ENCODE data around the gene GALNTL6. TPM values are rescaled to one million over a fixed set of nuclear protein-coding genes. Genes with fewer than 3 reads are reported as not detected.

GALNTL6 gene
- total and polyA plus RNA-seq, 2 of the 4 experiments (the other 2 are of a cell fraction), result under 0.01 TPM; not detected in 1

GRCh38 chr4:172786039-172786792, 973.0 kb downstream of the GALNTL6 start (continued):
- TF ChIP-seq MAZ (IDR thresholded peaks at IDR 0.05; ENCODE audit: borderline replicate concordance, low read depth, low read length) (no peak), BHLHE40 (IDR thresholded peaks at IDR 0.05; ENCODE audit: low read depth, low read length) (no peak)

- Histone ChIP-seq H3K4me2 (ENCODE audit: low read depth, low read length) (no peak overlapping the region), H3K9me3 (ENCODE audit: control insufficient read depth, insufficient read depth, low read length) (no peaks in the 10 kb centered on the region), H3K4me3 (ENCODE audit: insufficient read depth, low read depth, low read length) (no peak overlapping the region), H3K23ac (ENCODE audit: low read depth, low read length) (no peak overlapping the region), H3K36me3 (ENCODE audit: control insufficient read depth, insufficient read depth, low read length) (no peaks in the 10 kb centered on the region), H3K9ac (ENCODE audit: low read depth, low read length) (no peak overlapping the region), H3K4ac (ENCODE audit: low read depth, low read length) (0 out of 2 replicates have a peak overlapping the region, but pooled peaks have one; percentile 27), H4K8ac (ENCODE audit: low read depth in 2 of 2, low read length in 2 of 2) (no peak overlapping the region), H2BK20ac (ENCODE audit: low read depth, low read length) (peak overlapping the region; percentile 73), H2AFZ (replicated peaks; ENCODE audit: low read length, poor library complexity) (no peak overlapping the region), H3K14ac (replicated peaks; ENCODE audit: low read depth, low read length) (no peak overlapping the region), H3K18ac (ENCODE audit: low read depth, low read length) (no peak overlapping the region), H4K20me1 (ENCODE audit: insufficient read depth, low read length) (no peaks in the 10 kb centered on the region), H2AK5ac (ENCODE audit: low read depth, low read length) (no peak overlapping the region), H4K5ac (ENCODE audit: low read depth, low read length) (no peak overlapping the region), H3K27ac (ENCODE audit: insufficient read depth, low read length) (no peak overlapping the region), H2AK9ac (replicated peaks; ENCODE audit: low read depth, low read length, poor library complexity) (no peak overlapping the region), H4K91ac (ENCODE audit: insufficient read depth, low read depth, low read length) (no peak overlapping the region), H3K27me3 (ENCODE audit: control insufficient read depth, insufficient read depth, low read length) (no peaks in the 10 kb centered on the region), H3K4me1 (ENCODE audit: control insufficient read depth, insufficient read depth, low read length) (peaks cover 2% of the 10 kb centered on the region; the same call in 1 of the 2 replicates), H2BK5ac (ENCODE audit: low read depth, low read length, poor library complexity, severe bottlenecking) (no peak overlapping the region), H3K56ac (ENCODE audit: extremely low read depth, insufficient read depth, low read length) (no peak overlapping the region), H3K79me1 (ENCODE audit: low read depth in 1 of 2, low read length in 2 of 2) (no peaks in the 10 kb centered on the region), H2BK15ac (ENCODE audit: low read depth, low read length) (no peak overlapping the region), H2BK120ac (ENCODE audit: low read depth, low read length) (peak overlapping the region; percentile 65), H3K9me1 (ENCODE audit: insufficient read depth, low read length) (no peaks in the 10 kb centered on the region)
- intact Hi-C loops (cut with micrococcal nuclease) (no loop called here), in situ Hi-C loops (cut with MboI; ENCODE audit: low sequenced_read_pairs) (no loop called here), dilution Hi-C loops (cut with HindIII; ENCODE audit: low sequenced_read_pairs, unreplicated experiment) (no loop called here)
- ChIA-PET CTCF (no interaction called here), POLR2A (ENCODE audit: unreplicated experiment) (no interaction called here)
- ATAC-seq (ENCODE audit: low read depth) (no peak), DNase-seq (no peak)
- no TSS peak for BruUV-seq (replicated peaks)
- 67% methylated on average over 1 of the region's 3 CpGs; no CpG with 5 or more reads in 1 of the 2 experiments for WGBS, 2 experiments (ENCODE audit: extremely low coverage in 2 of 2, insufficient read length in 1 of 2)
- TF ChIP-seq USF2 (IDR thresholded peaks at IDR 0.05; ENCODE audit: low read depth, low read length) (no peak), FOS (IDR thresholded peaks at IDR 0.05; ENCODE audit: low read depth, low read length) (no peak), NFE2L2 (IDR thresholded peaks at IDR 0.05; ENCODE audit: low read depth, low read length) (no peak), RCOR1 (IDR thresholded peaks at IDR 0.05; ENCODE audit: insufficient replicate concordance, low read length) (no peak), SMC3 (IDR thresholded peaks at IDR 0.05; ENCODE audit: low read depth, low read length) (no peak), MXI1 (IDR thresholded peaks at IDR 0.05; ENCODE audit: borderline replicate concordance, low read depth, low read length) (no peak), ELK1 (IDR thresholded peaks at IDR 0.05; ENCODE audit: borderline replicate concordance, low read depth, low read length) (no peak), CTCF (conservative IDR thresholded peaks at IDR 0.05; ENCODE audit: low read depth, low read length) (no peak), BHLHE40 (IDR thresholded peaks at IDR 0.05; ENCODE audit: low read depth, low read length) (no peak), MAZ (IDR thresholded peaks at IDR 0.05; ENCODE audit: borderline replicate concordance, low read depth, low read length) (no peak), POLR2A (IDR thresholded peaks at IDR 0.05; ENCODE audit: low read depth, low read length) (no peak), RAD21 (IDR thresholded peaks at IDR 0.05; ENCODE audit: low read length) (no peak)
Measured at GRCh38 chr4:172787111-172787510, 973.9 kb downstream of the GALNTL6 start.
